B cell (primary cell): Measurements from ENCODE around the gene MARCKS. TPM values are rescaled to one million over a fixed set of nuclear protein-coding genes. Genes with fewer than 3 reads are reported as not detected.

ENCODE experiments used
- ATAC-seq: fragments of 200-7000 bp; cut with Tn5 transposase; one replicate; pipeline ENCODE4 v1.10.0; 2021; ENCODE audit warnings: low read depth, mild to moderate bottlenecking, moderate number of reproducible peaks, moderate library complexity
- CTCF ChIA-PET: fragments of 350-600 bp; sonication (Branson Sonifier 250); formaldehyde crosslinking; loops from one replicate; lab custom pipeline; 2021; ENCODE audit warnings: antibody characterized with exemption, inconsistent platforms; lab: Charles Lee
- POLR2A ChIA-PET: fragments of 350-600 bp; sonication (Branson Sonifier 250); formaldehyde crosslinking; loops from one replicate; lab custom pipeline; 2021; ENCODE audit warnings: antibody characterized with exemption; lab: Charles Lee
- DNase-seq: peaks from one replicate; pipeline ENCODE4 v3.0.0; 2013
- H2AFZ ChIP-seq: 2 replicates; pipeline ENCODE4 v1.6.1; 2012; ENCODE audit warnings: mild to moderate bottlenecking, low read depth, low read length; ENCODE audit not compliant: insufficient read depth, poor library complexity, severe bottlenecking
- H3K27ac ChIP-seq, 2 donors: 1 replicate in 1 of 2; 2 replicates in 1 of 2; pipeline ENCODE4 v1.5.1; 2012 to 2013; ENCODE audit warnings: low read length in 2 of 2, mild to moderate bottlenecking in 2 of 2, moderate library complexity in 1 of 2
- H3K27me3 ChIP-seq, 4 experiments: fragments of 200-600 bp in 1 of 4; sonication (generic) in 1 of 4; replicated peaks in 1 of 4; 1 replicate in 2 of 4; 2 replicates in 2 of 4; pipeline versions ENCODE4 v1.6.1 to v1.7.0; 2013 to 2016; ENCODE audit warnings: low read length in 3 of 4, mild to moderate bottlenecking in 2 of 4, mixed read lengths in 1 of 4, moderate library complexity in 1 of 4; ENCODE audit not compliant: insufficient read depth in 4 of 4, control insufficient read depth in 3 of 4; ENCODE audit errors: control extremely low read depth in 1 of 4
- H3K36me3 ChIP-seq, 2 experiments: replicated peaks in 1 of 2; 1 replicate in 1 of 2; 2 replicates in 1 of 2; pipeline versions ENCODE4 v1.6.1 to v1.7.1; 2013; ENCODE audit warnings: low read length in 1 of 2; ENCODE audit not compliant: insufficient read depth in 2 of 2, control insufficient read depth in 1 of 2; ENCODE audit errors: control extremely low read depth in 1 of 2, extremely low read depth in 1 of 2
- H3K4me1 ChIP-seq, 2 donors: fragments of 200-600 bp in 1 of 2; sonication (generic) in 1 of 2; 1 replicate in 1 of 2; 2 replicates in 1 of 2; pipeline versions ENCODE4 v1.5.1 to v1.6.1; 2013 to 2017; ENCODE audit warnings: low read length in 2 of 2; ENCODE audit not compliant: control insufficient read depth in 2 of 2, insufficient read depth in 2 of 2
- H3K4me2 ChIP-seq: replicated peaks from 2 replicates; pipeline ENCODE3; 2012; ENCODE audit warnings: mild to moderate bottlenecking, low read depth, low read length; ENCODE audit not compliant: poor library complexity, severe bottlenecking
- H3K4me3 ChIP-seq, 5 experiments: fragments of 200-600 bp in 1 of 5; sonication (generic) in 1 of 5; 1 replicate in 3 of 5; 2 replicates in 2 of 5; pipeline versions ENCODE4 v1.5.1 to v1.7.0; 2011 to 2016; ENCODE audit warnings: low read length in 4 of 5, mild to moderate bottlenecking in 4 of 5, low read depth in 2 of 5, control low read depth in 1 of 5, moderate library complexity in 1 of 5; ENCODE audit not compliant: insufficient read depth in 1 of 5; ENCODE audit errors: control extremely low read depth in 1 of 5, extremely low read depth in 1 of 5
- H3K79me2 ChIP-seq: fragments of 200-600 bp; sonication (generic); one replicate; pipeline ENCODE4 v1.6.0; 2016; ENCODE audit warnings: low read length; ENCODE audit not compliant: control insufficient read depth, insufficient read depth
- H3K9ac ChIP-seq: fragments of 200-600 bp; sonication (generic); 2 replicates; pipeline ENCODE4 v1.6.1; 2017; ENCODE audit warnings: mild to moderate bottlenecking, low read length, moderate library complexity
- H3K9me3 ChIP-seq, 3 donors: one replicate each; pipeline versions ENCODE4 v1.6.1 to v1.7.1; 2013; ENCODE audit warnings: low read length in 2 of 3; ENCODE audit not compliant: control insufficient read depth in 2 of 3, insufficient read depth in 1 of 3; ENCODE audit errors: control extremely low read depth in 1 of 3
- H4K20me1 ChIP-seq: 2 replicates; pipeline ENCODE4 v1.6.0; 2012; ENCODE audit warnings: mild to moderate bottlenecking, low read length; ENCODE audit not compliant: insufficient read depth, control insufficient read depth, poor library complexity, severe bottlenecking
- H3K27ac Mint-ChIP-seq: one replicate; pipeline ENCODE4 v1.8.0; 2021; ENCODE audit warnings: mixed read lengths
- H3K27me3 Mint-ChIP-seq: one replicate; pipeline ENCODE4 v1.8.0; 2021; ENCODE audit warnings: mixed read lengths
- H3K4me1 Mint-ChIP-seq: one replicate; pipeline ENCODE4 v1.8.0; 2021; ENCODE audit warnings: mixed read lengths
- H3K4me3 Mint-ChIP-seq: one replicate; pipeline ENCODE4 v1.8.0; 2021; ENCODE audit warnings: mixed read lengths
- H3K9me3 Mint-ChIP-seq: one replicate; pipeline ENCODE4 v1.8.0; 2022; ENCODE audit warnings: mixed read lengths; ENCODE audit not compliant: insufficient read depth
- CTCF ChIP-seq: fragments of 200-600 bp; IDR thresholded peaks from one replicate; pipeline ENCODE4 v1.8.0; 2022; ENCODE audit warnings: antibody characterized with exemption, mild to moderate bottlenecking
- EZH2 ChIP-seq: IDR thresholded peaks from 2 replicates; pipeline ENCODE4 v1.6.1; 2012; ENCODE audit warnings: borderline replicate concordance, low read depth, mild to moderate bottlenecking, moderate library complexity, low read length; ENCODE audit not compliant: insufficient read depth, poor library complexity, severe bottlenecking
- WGBS: methylation state at CpG from one replicate; pipeline ENCODE4 v1.1.5; 2013; ENCODE audit warnings: missing lambda C conversion rate; ENCODE audit not compliant: insufficient coverage; 5-methylcytosine and 5-hydroxymethylcytosine counted together
- intact Hi-C: fragments of 100-400 bp; cut with micrococcal nuclease; formaldehyde crosslinking; loops from one replicate; pipeline ENCODE4 v1.10.0; 2022
- polyA plus RNA-seq: library from polyadenylated mRNA; depleted of rRNA; stranded (reverse); fragments of >200 nt; gene quantifications from 2 replicates; pipeline ENCODE4 v1.2.3, GENCODE V29; 2012
- total RNA-seq, 2 donors: library from RNA; stranded (reverse); fragments of 120-200 nt in 1 of 2; gene quantifications; 1 replicate in 1 of 2; 2 replicates in 1 of 2; pipeline versions ENCODE4 v1.2.3 to v1.2.4, GENCODE V29; 2013 to 2022

MARCKS gene
- total and polyA plus RNA-seq, 2 donors (not counting 1 experiment from before 2014, with no cell fraction given): 15.4 to 58.6 TPM

GRCh38 chr6:113903666-113904330 lies 46.7 kb downstream of the MARCKS start:
- no peaks in the 10 kb centered on the region for H3K4me1 Mint-ChIP-seq
- Histone ChIP-seq H3K36me3 (no peaks in the 10 kb centered on the region), H3K9me3 (no peaks in the 10 kb centered on the region), H3K27ac (no peak overlapping the region), H4K20me1 (no peaks in the 10 kb centered on the region), H3K4me1 (no peaks in the 10 kb centered on the region), H3K4me3 (no peak overlapping the region), H3K4me2 (no peak overlapping the region), H3K79me2 (no peaks in the 10 kb centered on the region), H3K9ac (no peak overlapping the region), H3K27me3 (no peaks in the 10 kb centered on the region), H2AFZ (no peak overlapping the region)
- CTCF ChIA-PET: no interaction called here
- no peaks in the 10 kb centered on the region for H3K27me3 Mint-ChIP-seq
- ATAC-seq (no peak), DNase-seq (no peak)
- intact Hi-C loops: no loop called here
- H3K27ac Mint-ChIP-seq: no peak overlapping the region
- H3K9me3 Mint-ChIP-seq: no peaks in the 10 kb centered on the region
- TF ChIP-seq CTCF (no peak), EZH2 (no peak)
- WGBS: 80% methylated on average over 5 of the region's 9 CpGs
- H3K4me3 Mint-ChIP-seq: no peak overlapping the region
- POLR2A ChIA-PET: no interaction called here

GRCh38 chr6:113907102-113907815 lies 50.1 kb downstream of the MARCKS start:
- peaks cover 2% of the 10 kb centered on the region for H3K4me1 Mint-ChIP-seq
- POLR2A ChIA-PET: no interaction called here

More at GRCh38 chr6:113907102-113907815, 50.1 kb downstream of the MARCKS start:
- Histone ChIP-seq H3K27me3 (no peaks in the 10 kb centered on the region), H3K79me2 (no peaks in the 10 kb centered on the region), H3K27ac (no peak overlapping the region), H2AFZ (no peak overlapping the region), H3K9me3 (no peaks in the 10 kb centered on the region), H3K4me3 (no peak overlapping the region), H3K9ac (no peak overlapping the region), H4K20me1 (no peaks in the 10 kb centered on the region), H3K36me3 (no peaks in the 10 kb centered on the region), H3K4me1 (no peaks in the 10 kb centered on the region), H3K4me2 (no peak overlapping the region)
- H3K9me3 Mint-ChIP-seq: no peaks in the 10 kb centered on the region
- intact Hi-C loops: no loop called here
- no peak for ATAC-seq
- no peaks in the 10 kb centered on the region for H3K27me3 Mint-ChIP-seq
- no peak for DNase-seq
- H3K27ac Mint-ChIP-seq: no peak overlapping the region
- TF ChIP-seq CTCF (no peak), EZH2 (no peak)
- H3K4me3 Mint-ChIP-seq: no peak overlapping the region
- 86% methylated on average over 1 of the region's 6 CpGs for WGBS
- CTCF ChIA-PET: interaction anchor here (0.9 to 6.1 kb wide), 18 partner anchors 9 to 1735 kb away, joined by 3 to 79 read pairs (median 6); no protein-coding TSS in a partner anchor
